ENCODE results near the gene ITSN2. TPM values are rescaled to one million over a fixed set of nuclear protein-coding genes. Genes with fewer than 3 reads are reported as not detected.

Gene ITSN2
- total RNA-seq, 2 donors from 2014 or later: 12.6 to 16.8 TPM

GRCh38 chr2:24210723-24211122, 149.6 kb downstream of the ITSN2 start:
- Mint-ChIP-seq H3K27me3 (ENCODE audit: insufficient read depth) (peaks cover 66% of the 10 kb centered on the region), H3K27ac (no peak overlapping the region), H3K4me3 (no peak overlapping the region), H3K36me3 (ENCODE audit: low read depth) (peaks cover 21% of the 10 kb centered on the region), H3K9me3 (no peaks in the 10 kb centered on the region), H3K4me1 (no peaks in the 10 kb centered on the region)
- Histone ChIP-seq H3K27ac (ENCODE audit: low read depth, low read length) (no peak overlapping the region), H3K4me3 (ENCODE audit: low read length) (no peak overlapping the region), H3K9me3 (ENCODE audit: control insufficient read depth, low read length) (no peaks in the 10 kb centered on the region), H3K27me3 (ENCODE audit: control insufficient read depth, insufficient read depth, low read length, poor library complexity, severe bottlenecking) (peaks cover 95% of the 10 kb centered on the region), H3K36me3 (ENCODE audit: control insufficient read depth, insufficient read depth, low read length) (no peaks in the 10 kb centered on the region), H3K4me1 (ENCODE audit: control insufficient read depth, insufficient read depth, low read length) (no peaks in the 10 kb centered on the region), H3K9ac (ENCODE audit: extremely low read depth, low read length, poor library complexity, severe bottlenecking) (no peak overlapping the region)
- WGBS, 2 experiments (ENCODE audit: insufficient coverage in 1 of 2, insufficient read length in 1 of 2): 95 to 99% methylated on average over 15 to 21 of the region's 21 CpGs
- DNase-seq: no peak
- no peak for TF ChIP-seq CTCF (conservative IDR thresholded peaks at IDR 0.05)

DNA sequence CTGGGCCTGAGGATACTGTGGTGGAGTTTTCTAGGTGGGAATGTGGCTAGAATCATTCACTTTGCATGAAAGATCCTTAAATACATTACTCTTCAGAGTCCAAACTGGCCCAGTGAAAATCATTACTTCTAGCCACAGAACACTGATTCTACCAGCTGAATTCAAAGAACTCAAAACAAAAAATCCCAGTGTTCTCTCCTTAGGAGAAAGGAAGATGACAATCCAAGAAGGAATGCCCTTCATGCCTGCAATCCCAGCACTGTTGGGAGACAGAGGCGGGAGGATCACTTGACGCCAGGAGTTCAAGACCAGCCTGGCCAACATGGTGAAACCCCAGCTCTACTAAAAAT, 150.3 kb downstream of the ITSN2 start:
- Histone ChIP-seq H3K9me3 (ENCODE audit: control insufficient read depth, low read length) (no peaks in the 10 kb centered on the region), H3K4me3 (ENCODE audit: low read length) (no peak overlapping the region), H3K9ac (ENCODE audit: extremely low read depth, low read length, poor library complexity, severe bottlenecking) (no peak overlapping the region), H3K36me3 (ENCODE audit: control insufficient read depth, insufficient read depth, low read length) (no peaks in the 10 kb centered on the region), H3K4me1 (ENCODE audit: control insufficient read depth, insufficient read depth, low read length) (no peaks in the 10 kb centered on the region), H3K27me3 (ENCODE audit: control insufficient read depth, insufficient read depth, low read length, poor library complexity, severe bottlenecking) (peaks cover 95% of the 10 kb centered on the region), H3K27ac (ENCODE audit: low read depth, low read length) (no peak overlapping the region)
- 87 to 93% methylated on average over 2 of the region's 2 CpGs for whole genome bisulfite sequencing, 2 experiments (ENCODE audit: insufficient coverage in 1 of 2, insufficient read length in 1 of 2)
- Mint-ChIP-seq H3K4me1 (no peaks in the 10 kb centered on the region), H3K27ac (peak overlapping the region; percentile 59), H3K4me3 (no peak overlapping the region), H3K36me3 (ENCODE audit: low read depth) (peaks cover 19% of the 10 kb centered on the region), H3K9me3 (no peaks in the 10 kb centered on the region), H3K27me3 (ENCODE audit: insufficient read depth) (peaks cover 70% of the 10 kb centered on the region)
- no peak for TF ChIP-seq CTCF (conservative IDR thresholded peaks at IDR 0.05)
- no peak for DNase-seq

GRCh38 chr2:24209389-24210105, 150.8 kb downstream of the ITSN2 start:
- Histone ChIP-seq H3K36me3 (ENCODE audit: control insufficient read depth, insufficient read depth, low read length) (no peaks in the 10 kb centered on the region), H3K9me3 (ENCODE audit: control insufficient read depth, low read length) (no peaks in the 10 kb centered on the region), H3K27me3 (ENCODE audit: control insufficient read depth, insufficient read depth, low read length, poor library complexity, severe bottlenecking) (peaks cover 95% of the 10 kb centered on the region), H3K9ac (ENCODE audit: extremely low read depth, low read length, poor library complexity, severe bottlenecking) (no peak overlapping the region), H3K4me1 (ENCODE audit: control insufficient read depth, insufficient read depth, low read length) (no peaks in the 10 kb centered on the region), H3K27ac (ENCODE audit: low read depth, low read length) (no peak overlapping the region), H3K4me3 (ENCODE audit: low read length) (no peak overlapping the region)
- no peak for DNase-seq
- H3K27ac Mint-ChIP-seq: peak overlapping the region; percentile 59
- peaks cover 22% of the 10 kb centered on the region for H3K36me3 Mint-ChIP-seq (ENCODE audit: low read depth)
- TF ChIP-seq CTCF (conservative IDR thresholded peaks at IDR 0.05): no peak
- H3K4me3 Mint-ChIP-seq: no peak overlapping the region
- no peaks in the 10 kb centered on the region for H3K9me3 Mint-ChIP-seq
- H3K27me3 Mint-ChIP-seq (ENCODE audit: insufficient read depth): peaks cover 70% of the 10 kb centered on the region
- no peaks in the 10 kb centered on the region for H3K4me1 Mint-ChIP-seq
- 94 to 97% methylated on average over 12 to 17 of the region's 17 CpGs for WGBS, 2 experiments (ENCODE audit: insufficient coverage in 1 of 2, insufficient read length in 1 of 2)

Data from endodermal cell (in vitro differentiated cells).